ENCODE measurements around the gene NIN. TPM values are rescaled to one million over a fixed set of nuclear protein-coding genes. Genes with fewer than 3 reads are reported as not detected.
A peak's percentile ranks its signal among the peaks of the same experiment; 100 is the strongest.

NIN gene
- total and polyA plus RNA-seq, 2 of the 4 experiments (the other 2 are of a cell fraction): 15.2 to 98.4 TPM

DNA sequence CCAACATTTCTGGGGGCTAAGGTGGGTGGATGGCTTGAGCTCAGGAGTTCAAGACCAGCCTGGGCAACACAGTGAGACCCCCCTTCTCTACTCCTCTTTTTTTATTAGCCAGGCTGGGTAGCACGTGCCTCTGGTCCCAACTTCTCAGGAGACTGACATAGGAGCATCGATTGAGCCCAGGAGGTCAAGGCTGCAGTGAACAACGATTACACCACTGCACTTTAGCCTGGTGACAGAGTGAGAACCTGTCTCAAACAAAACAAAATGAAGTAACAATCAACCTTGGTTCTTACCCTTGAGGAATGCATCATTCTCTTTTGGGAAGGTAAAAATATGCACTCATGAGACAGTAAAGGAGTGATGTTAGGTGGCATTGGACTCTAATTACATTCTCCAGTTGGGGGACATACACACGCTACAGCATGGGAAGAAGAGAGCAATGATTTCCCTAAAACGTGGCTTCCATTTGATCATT lies 3.9 kb upstream of the NIN start:
- Histone ChIP-seq H2AFZ (replicated peaks; ENCODE audit: low read length, poor library complexity) (no peak overlapping the region), H2BK20ac (ENCODE audit: low read depth, low read length) (peak overlapping the region; percentile 5; the same call in 1 of the 2 replicates), H3K4me1 (ENCODE audit: control insufficient read depth, insufficient read depth, low read length) (peaks cover 14% of the 10 kb centered on the region), H3K23ac (ENCODE audit: low read depth, low read length) (0 out of 2 replicates have a peak overlapping the region, but pooled peaks have one; percentile 20), H2AK5ac (ENCODE audit: low read depth, low read length) (peak overlapping the region; percentile 25), H3K56ac (ENCODE audit: extremely low read depth, insufficient read depth, low read length) (no peak overlapping the region), H3K18ac (ENCODE audit: low read depth, low read length) (no peak overlapping the region), H3K4me3 (ENCODE audit: insufficient read depth, low read depth, low read length) (no peak overlapping the region), H4K91ac (ENCODE audit: insufficient read depth, low read depth, low read length) (no peak overlapping the region), H2BK120ac (ENCODE audit: low read depth, low read length) (0 out of 2 replicates have a peak overlapping the region, but pooled peaks have one; percentile 42), H4K20me1 (ENCODE audit: insufficient read depth, low read length) (peaks cover 6% of the 10 kb centered on the region), H3K27me3 (ENCODE audit: control insufficient read depth, insufficient read depth, low read length) (no peaks in the 10 kb centered on the region), H3K9me3 (ENCODE audit: control insufficient read depth, insufficient read depth, low read length) (no peaks in the 10 kb centered on the region), H3K9me1 (ENCODE audit: insufficient read depth, low read length) (peaks cover 19% of the 10 kb centered on the region), H3K27ac (ENCODE audit: insufficient read depth, low read length) (no peak overlapping the region), H3K79me1 (ENCODE audit: low read depth in 1 of 2, low read length in 2 of 2) (peaks cover under 1 to 10% of the 10 kb centered on the region in 2 experiments; a peak in 3 of 4 replicates), H2BK5ac (ENCODE audit: low read depth, low read length, poor library complexity, severe bottlenecking) (no peak overlapping the region), H3K36me3 (ENCODE audit: control insufficient read depth, insufficient read depth, low read length) (no peaks in the 10 kb centered on the region), H4K5ac (ENCODE audit: low read depth, low read length) (no peak overlapping the region), H3K9ac (ENCODE audit: low read depth, low read length) (no peak overlapping the region), H4K8ac (ENCODE audit: low read depth in 2 of 2, low read length in 2 of 2) (no peak overlapping the region), H3K4me2 (ENCODE audit: low read depth, low read length) (no peak overlapping the region), H2AK9ac (replicated peaks; ENCODE audit: low read depth, low read length, poor library complexity) (peak overlapping the region; percentile 20), H3K4ac (ENCODE audit: low read depth, low read length) (no peak overlapping the region), H2BK15ac (ENCODE audit: low read depth, low read length) (peak overlapping the region; percentile 24; the same call in 1 of the 3 replicates), H3K14ac (replicated peaks; ENCODE audit: low read depth, low read length) (peak overlapping the region; percentile 0; the same call in 1 of the 2 replicates)
- DNase-seq (no peak), ATAC-seq (ENCODE audit: low read depth) (no peak)
- no peak for TF ChIP-seq RAD21 (IDR thresholded peaks at IDR 0.05; ENCODE audit: low read length)
- TF ChIP-seq, protein P1, sequence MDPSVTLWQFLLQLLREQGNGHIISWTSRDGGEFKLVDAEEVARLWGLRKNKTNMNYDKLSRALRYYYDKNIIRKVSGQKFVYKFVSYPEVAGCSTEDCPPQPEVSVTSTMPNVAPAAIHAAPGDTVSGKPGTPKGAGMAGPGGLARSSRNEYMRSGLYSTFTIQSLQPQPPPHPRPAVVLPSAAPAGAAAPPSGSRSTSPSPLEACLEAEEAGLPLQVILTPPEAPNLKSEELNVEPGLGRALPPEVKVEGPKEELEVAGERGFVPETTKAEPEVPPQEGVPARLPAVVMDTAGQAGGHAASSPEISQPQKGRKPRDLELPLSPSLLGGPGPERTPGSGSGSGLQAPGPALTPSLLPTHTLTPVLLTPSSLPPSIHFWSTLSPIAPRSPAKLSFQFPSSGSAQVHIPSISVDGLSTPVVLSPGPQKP (IDR thresholded peaks at IDR 0.05; ENCODE audit: borderline replicate concordance, low read depth, low read length): no peak
- TF ChIP-seq BHLHE40 (IDR thresholded peaks at IDR 0.05; ENCODE audit: low read depth, low read length): no peak
- no peak for TF ChIP-seq CEBPB (IDR thresholded peaks at IDR 0.05; ENCODE audit: low read depth, low read length)
- TF ChIP-seq, protein P2, sequence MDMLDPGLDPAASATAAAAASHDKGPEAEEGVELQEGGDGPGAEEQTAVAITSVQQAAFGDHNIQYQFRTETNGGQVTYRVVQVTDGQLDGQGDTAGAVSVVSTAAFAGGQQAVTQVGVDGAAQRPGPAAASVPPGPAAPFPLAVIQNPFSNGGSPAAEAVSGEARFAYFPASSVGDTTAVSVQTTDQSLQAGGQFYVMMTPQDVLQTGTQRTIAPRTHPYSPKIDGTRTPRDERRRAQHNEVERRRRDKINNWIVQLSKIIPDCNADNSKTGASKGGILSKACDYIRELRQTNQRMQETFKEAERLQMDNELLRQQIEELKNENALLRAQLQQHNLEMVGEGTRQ (IDR thresholded peaks at IDR 0.05; ENCODE audit: low read depth, low read length): no peak
- TF ChIP-seq RFX5 (IDR thresholded peaks at IDR 0.05; ENCODE audit: low read depth, low read length): no peak
- TF ChIP-seq NFE2L2 (IDR thresholded peaks at IDR 0.05; ENCODE audit: low read depth, low read length): no peak
- TF ChIP-seq, protein P3, sequence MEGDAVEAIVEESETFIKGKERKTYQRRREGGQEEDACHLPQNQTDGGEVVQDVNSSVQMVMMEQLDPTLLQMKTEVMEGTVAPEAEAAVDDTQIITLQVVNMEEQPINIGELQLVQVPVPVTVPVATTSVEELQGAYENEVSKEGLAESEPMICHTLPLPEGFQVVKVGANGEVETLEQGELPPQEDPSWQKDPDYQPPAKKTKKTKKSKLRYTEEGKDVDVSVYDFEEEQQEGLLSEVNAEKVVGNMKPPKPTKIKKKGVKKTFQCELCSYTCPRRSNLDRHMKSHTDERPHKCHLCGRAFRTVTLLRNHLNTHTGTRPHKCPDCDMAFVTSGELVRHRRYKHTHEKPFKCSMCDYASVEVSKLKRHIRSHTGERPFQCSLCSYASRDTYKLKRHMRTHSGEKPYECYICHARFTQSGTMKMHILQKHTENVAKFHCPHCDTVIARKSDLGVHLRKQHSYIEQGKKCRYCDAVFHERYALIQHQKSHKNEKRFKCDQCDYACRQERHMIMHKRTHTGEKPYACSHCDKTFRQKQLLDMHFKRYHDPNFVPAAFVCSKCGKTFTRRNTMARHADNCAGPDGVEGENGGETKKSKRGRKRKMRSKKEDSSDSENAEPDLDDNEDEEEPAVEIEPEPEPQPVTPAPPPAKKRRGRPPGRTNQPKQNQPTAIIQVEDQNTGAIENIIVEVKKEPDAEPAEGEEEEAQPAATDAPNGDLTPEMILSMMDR (conservative IDR thresholded peaks at IDR 0.05; ENCODE audit: low read depth, low read length): no peak
- TF ChIP-seq FOS (IDR thresholded peaks at IDR 0.05; ENCODE audit: low read depth, low read length): no peak
- WGBS, 2 experiments (ENCODE audit: extremely low coverage in 2 of 2, insufficient read length in 1 of 2): 93% methylated on average over 2 of the region's 5 CpGs; no CpG with 5 or more reads in 1 of the 2 experiments
- dilution Hi-C loops (cut with HindIII; ENCODE audit: low sequenced_read_pairs, unreplicated experiment): no loop called here
- ChIA-PET CTCF (no interaction called here), POLR2A (ENCODE audit: unreplicated experiment) (no interaction called here)
- in situ Hi-C loops (cut with MboI; ENCODE audit: low sequenced_read_pairs): no loop called here
- no TSS peak for BruUV-seq (replicated peaks)
- intact Hi-C loops (cut with micrococcal nuclease): no loop called here
